Trophoblast cell (in vitro differentiated cells and primary cell): Measurements from ENCODE around the gene ARF6.
A peak's percentile ranks its signal among the peaks of the same experiment; 100 is the strongest.
"Not testable (repeated sequence)": the region's sequence is repeated elsewhere in the genome, so short reads cannot be mapped to it uniquely, and the experiment has no call there.

Source experiments
- DNase-seq, 2 donors: peaks; one replicate each; pipeline ENCODE4 v3.0.0-alpha.2; 2016
- H2AFZ ChIP-seq: 2 replicates; pipeline ENCODE4 v1.6.1; 2013; ENCODE audit warnings: low read length, moderate library complexity, mild to moderate bottlenecking; ENCODE audit not compliant: insufficient read depth, poor library complexity
- H2AK5ac ChIP-seq: 2 replicates; pipeline ENCODE4 v1.6.1; 2013; ENCODE audit warnings: mild to moderate bottlenecking, low read length
- H2BK120ac ChIP-seq: 2 replicates; pipeline ENCODE4 v1.6.1; 2013; ENCODE audit warnings: low read length, mild to moderate bottlenecking, moderate library complexity; ENCODE audit not compliant: insufficient read depth, poor library complexity
- H2BK12ac ChIP-seq: 2 replicates; pipeline ENCODE4 v1.6.1; 2013; ENCODE audit warnings: mild to moderate bottlenecking, low read length, moderate library complexity
- H2BK5ac ChIP-seq: 2 replicates; pipeline ENCODE4 v1.6.1; 2013; ENCODE audit warnings: low read length, low read depth, moderate library complexity, mild to moderate bottlenecking; ENCODE audit not compliant: poor library complexity
- H3K14ac ChIP-seq: 2 replicates; pipeline ENCODE4 v1.6.1; 2013; ENCODE audit warnings: mild to moderate bottlenecking, low read length
- H3K18ac ChIP-seq: 2 replicates; pipeline ENCODE4 v1.6.1; 2013; ENCODE audit warnings: mild to moderate bottlenecking, low read length
- H3K23ac ChIP-seq: 2 replicates; pipeline ENCODE4 v1.6.1; 2013; ENCODE audit warnings: low read length
- H3K27ac ChIP-seq: 2 replicates; pipeline ENCODE4 v1.5.1; 2013; ENCODE audit warnings: low read depth, mild to moderate bottlenecking, inconsistent platforms, low read length, moderate library complexity
- H3K27me3 ChIP-seq: 2 replicates; pipeline ENCODE4 v1.6.1; 2013; ENCODE audit warnings: inconsistent platforms, mild to moderate bottlenecking, low read length, moderate library complexity; ENCODE audit not compliant: insufficient read depth
- H3K36me3 ChIP-seq, 2 experiments: 1 replicate in 1 of 2; 2 replicates in 1 of 2; pipeline ENCODE4 v1.6.1; 2013; ENCODE audit warnings: low read length in 2 of 2, mild to moderate bottlenecking in 2 of 2, moderate library complexity in 1 of 2; ENCODE audit not compliant: insufficient read depth in 2 of 2, control insufficient read depth in 1 of 2
- H3K4ac ChIP-seq: 2 replicates; pipeline ENCODE4 v1.6.1; 2013; ENCODE audit warnings: low read depth, mild to moderate bottlenecking, low read length, moderate library complexity
- H3K4me1 ChIP-seq, 2 experiments: 1 replicate in 1 of 2; 2 replicates in 1 of 2; pipeline ENCODE4 v1.6.1; 2013; ENCODE audit warnings: low read length in 2 of 2, mild to moderate bottlenecking in 2 of 2, moderate library complexity in 1 of 2; ENCODE audit not compliant: insufficient read depth in 2 of 2, control insufficient read depth in 1 of 2
- H3K4me2 ChIP-seq: 2 replicates; pipeline ENCODE4 v1.6.1; 2013; ENCODE audit warnings: inconsistent platforms, mild to moderate bottlenecking, low read length, moderate library complexity
- H3K4me3 ChIP-seq: 2 replicates; pipeline ENCODE4 v1.5.1; 2013; ENCODE audit warnings: mild to moderate bottlenecking, low read depth, low read length, inconsistent platforms
- H3K79me1 ChIP-seq: one replicate; pipeline ENCODE4 v1.6.1; 2013; ENCODE audit warnings: low read length
- H3K79me2 ChIP-seq: 2 replicates; pipeline ENCODE4 v1.6.1; 2013; ENCODE audit warnings: low read length, mild to moderate bottlenecking; ENCODE audit not compliant: control insufficient read depth, insufficient read depth, poor library complexity
- H3K9ac ChIP-seq: 2 replicates; pipeline ENCODE4 v1.6.1; 2013; ENCODE audit warnings: mild to moderate bottlenecking, low read length
- H3K9me3 ChIP-seq: 2 replicates; pipeline ENCODE4 v1.6.1; 2013; ENCODE audit warnings: low read depth, mild to moderate bottlenecking, control low read depth, inconsistent platforms, low read length; ENCODE audit not compliant: insufficient read depth
- H4K12ac ChIP-seq: 2 replicates; pipeline ENCODE4 v1.6.1; 2013; ENCODE audit warnings: low read depth, mild to moderate bottlenecking, low read length, moderate library complexity
- H4K8ac ChIP-seq: 2 replicates; pipeline ENCODE4 v1.6.1; 2013; ENCODE audit warnings: low read depth, mild to moderate bottlenecking, low read length, moderate library complexity
- H4K91ac ChIP-seq: one replicate; pipeline ENCODE4 v1.6.1; 2013; ENCODE audit warnings: low read depth, mild to moderate bottlenecking, low read length, moderate library complexity
- WGBS: extraction: QIAGEN DNeasy Blood & Tissue Kit; methylation state at CpG from one replicate; pipeline ENCODE4 v1.1.7; 2013; ENCODE audit warnings: missing lambda C conversion rate; ENCODE audit not compliant: insufficient read length, insufficient coverage; ENCODE audit errors: extremely low coverage; 5-methylcytosine and 5-hydroxymethylcytosine counted together

The ARF6 gene

DNA sequence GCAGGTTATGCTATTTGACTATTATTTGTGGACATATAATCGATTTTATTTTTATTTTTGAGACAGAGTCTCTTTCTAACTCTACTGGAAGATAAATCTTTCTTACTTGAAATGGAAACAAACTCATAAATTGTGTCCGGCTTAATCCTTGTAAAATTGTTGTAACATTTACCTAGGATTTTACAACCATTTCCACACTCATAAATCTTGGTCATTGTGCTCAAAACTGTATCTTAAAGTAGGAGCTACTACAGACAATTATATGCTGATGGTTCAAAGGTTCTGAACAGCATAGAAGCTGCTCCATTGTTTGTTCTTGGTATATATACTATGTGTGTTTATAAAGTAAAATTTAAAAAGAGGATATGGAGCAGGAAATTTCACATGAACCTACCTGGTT is 4.6 kb upstream of the ARF6 start:
- no peak overlapping the region for H2AFZ ChIP-seq
- H2AK5ac ChIP-seq: no peak overlapping the region
- WGBS: no CpG with 5 or more reads among the region's 2 CpGs
- H3K79me1 ChIP-seq: peaks cover 8% of the 10 kb centered on the region
- H3K9me3 ChIP-seq: no peaks in the 10 kb centered on the region
- no peak overlapping the region for H3K23ac ChIP-seq
- H3K4me2 ChIP-seq: no peak overlapping the region
- no peak overlapping the region for H3K4me3 ChIP-seq
- no peak overlapping the region for H2BK120ac ChIP-seq
- peaks cover 0 to under 1% of the 10 kb centered on the region in 2 experiments for H3K36me3 ChIP-seq
- no peak overlapping the region for H2BK12ac ChIP-seq
- H3K4ac ChIP-seq: no peak overlapping the region
- no peaks in the 10 kb centered on the region for H3K27me3 ChIP-seq
- no peak for DNase-seq
- H3K27ac ChIP-seq: no peak overlapping the region
- no peak overlapping the region for H4K8ac ChIP-seq
- no peak overlapping the region for H4K12ac ChIP-seq
- H4K91ac ChIP-seq: no peak overlapping the region
- no peak overlapping the region for H2BK5ac ChIP-seq
- no peak overlapping the region for H3K14ac ChIP-seq
- H3K4me1 ChIP-seq: peaks cover 2 to 3% of the 10 kb centered on the region in 2 experiments
- no peak overlapping the region for H3K18ac ChIP-seq
- no peak overlapping the region for H3K9ac ChIP-seq
- peaks cover 8% of the 10 kb centered on the region for H3K79me2 ChIP-seq

DNA sequence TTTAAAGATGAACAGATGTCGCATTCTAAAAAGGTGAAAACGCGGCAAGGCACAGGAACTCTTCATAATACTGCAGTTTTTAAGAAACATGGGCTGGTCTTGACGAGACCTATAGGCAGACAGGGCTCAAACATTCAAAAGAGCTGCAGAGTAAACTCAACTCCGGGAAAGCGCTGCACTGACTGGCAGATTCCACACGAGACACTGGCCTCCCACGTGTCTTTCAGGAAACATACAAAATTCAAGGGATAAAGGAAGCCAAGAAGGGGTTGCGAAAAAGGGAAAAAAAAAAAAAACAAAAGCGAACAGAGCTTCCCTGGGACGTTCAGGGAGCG is 614 bp upstream of the ARF6 start:
- Histone ChIP-seq H3K4me1 (peaks cover 0 to 3% of the 10 kb centered on the region in 2 experiments), H4K12ac (peak overlapping the region; percentile 100), H3K4me3 (peak overlapping the region; percentile 81), H2AK5ac (peak overlapping the region; percentile 99), H3K9ac (peak overlapping the region; percentile 96), H2BK5ac (peak overlapping the region; percentile 99), H4K8ac (peak overlapping the region; percentile 100), H3K18ac (peak overlapping the region; percentile 99), H3K36me3 (peaks cover 5 to 8% of the 10 kb centered on the region in 2 experiments), H3K79me1 (peaks cover 18% of the 10 kb centered on the region), H3K4ac (peak overlapping the region; percentile 100), H4K91ac (peak overlapping the region; percentile 100), H3K14ac (peak overlapping the region; percentile 100), H3K4me2 (peak overlapping the region; percentile 76), H3K27me3 (no peaks in the 10 kb centered on the region), H3K9me3 (no peaks in the 10 kb centered on the region), H2AFZ (peak overlapping the region; percentile 100), H3K79me2 (peaks cover 17% of the 10 kb centered on the region), H2BK12ac (peak overlapping the region; percentile 91), H3K23ac (no peak overlapping the region), H2BK120ac (peak overlapping the region; percentile 99), H3K27ac (peak overlapping the region; percentile 99)
- WGBS: no CpG with 5 or more reads among the region's 12 CpGs
- DNase-seq: peak; percentile 78 to 81

GRCh38 chr14:49893309-49894213 is 679 bp downstream of the ARF6 start:
- Histone ChIP-seq H2BK5ac (peak overlapping the region; percentile 99), H3K14ac (peak overlapping the region; percentile 95), H3K36me3 (peaks cover 5 to 8% of the 10 kb centered on the region in 2 experiments), H2AFZ (peak overlapping the region; percentile 88), H3K23ac (no peak overlapping the region), H3K9me3 (no peaks in the 10 kb centered on the region), H2BK120ac (peak overlapping the region; percentile 100), H3K18ac (peak overlapping the region; percentile 100), H3K4me2 (peak overlapping the region; percentile 46), H3K9ac (peak overlapping the region; percentile 100), H2AK5ac (peak overlapping the region; percentile 100), H3K4me3 (peak overlapping the region; percentile 97), H3K79me1 (peaks cover 18% of the 10 kb centered on the region), H2BK12ac (peak overlapping the region; percentile 90), H4K91ac (peak overlapping the region; percentile 99), H3K27me3 (no peaks in the 10 kb centered on the region), H4K8ac (peak overlapping the region; percentile 100), H3K4ac (peak overlapping the region; percentile 100), H4K12ac (peak overlapping the region; percentile 98), H3K79me2 (peaks cover 17% of the 10 kb centered on the region), H3K27ac (peak overlapping the region; percentile 99), H3K4me1 (peaks cover 0 to 3% of the 10 kb centered on the region in 2 experiments)
- DNase-seq: peak; percentile 35 to 48
- WGBS: no CpG with 5 or more reads among the region's 85 CpGs

GRCh38 chr14:49894214-49895107 is 1.6 kb downstream of the ARF6 start:
- no CpG with 5 or more reads among the region's 8 CpGs for WGBS
- not testable (repeated sequence) for H3K36me3 ChIP-seq, H3K9me3 ChIP-seq, H3K23ac ChIP-seq, DNase-seq, H3K27me3 ChIP-seq, H2BK12ac ChIP-seq, H3K4me1 ChIP-seq
- Histone ChIP-seq H3K79me1 (peaks cover 18% of the 10 kb centered on the region), H3K18ac (peak overlapping the region; percentile 100), H3K4me3 (peak overlapping the region; percentile 97), H4K91ac (peak overlapping the region; percentile 99), H2AFZ (peak overlapping the region; percentile 88), H3K9ac (peak overlapping the region; percentile 100), H2BK5ac (peak overlapping the region; percentile 99), H4K12ac (peak overlapping the region; percentile 98), H2BK120ac (peak overlapping the region; percentile 100), H3K4ac (peak overlapping the region; percentile 100), H3K27ac (peak overlapping the region; percentile 99), H3K14ac (peak overlapping the region; percentile 95), H2AK5ac (peak overlapping the region; percentile 100), H3K79me2 (peaks cover 17% of the 10 kb centered on the region), H4K8ac (peak overlapping the region; percentile 100), H3K4me2 (peak overlapping the region; percentile 51)
